ENCODE measurements around the gene TJAP1. TPM values are rescaled to one million over a fixed set of nuclear protein-coding genes. Genes with fewer than 3 reads are reported as not detected.

Gene TJAP1
- total RNA-seq, 2 experiments from 2014 or later: 23.6 to 24.4 TPM

- no peak for TF ChIP-seq CTCF (IDR thresholded peaks at IDR 0.05)
- no peak overlapping the region for H3K4me3 Mint-ChIP-seq
- ChIA-PET POLR2A (no interaction called here), CTCF (no interaction called here)
- Histone ChIP-seq H3K4me1 (ENCODE audit: insufficient read depth, low read length) (no peaks in the 10 kb centered on the region), H3K27me3 (ENCODE audit: control insufficient read depth in 1 of 2, insufficient read depth in 2 of 2, low read length in 2 of 2) (peaks cover 7 to 11% of the 10 kb centered on the region in 2 experiments), H3K36me3 (ENCODE audit: insufficient read depth, low read length) (no peaks in the 10 kb centered on the region), H3K9me3 (ENCODE audit: control insufficient read depth in 1 of 2, insufficient read depth in 1 of 2, low read length in 2 of 2) (no peaks in the 10 kb centered on the region), H3K27ac (ENCODE audit: low read depth in 1 of 2, low read length in 2 of 2) (no peak overlapping the region), H3K4me3 (ENCODE audit: low read length) (no peak overlapping the region)
- peaks cover 29% of the 10 kb centered on the region for H3K27me3 Mint-ChIP-seq
- H3K36me3 Mint-ChIP-seq (ENCODE audit: low read depth): no peaks in the 10 kb centered on the region
- DNase-seq (no peak), ATAC-seq (ENCODE audit: poor library complexity) (no peak)
- intact Hi-C loops (cut with DNase I, micrococcal nuclease): no loop called here
- H3K27ac Mint-ChIP-seq: no peak overlapping the region
- H3K4me1 Mint-ChIP-seq (ENCODE audit: low read depth): no peaks in the 10 kb centered on the region
- H3K9me3 Mint-ChIP-seq: no peaks in the 10 kb centered on the region
Measured at GRCh38 chr6:43471399-43471798, 6.0 kb upstream of the TJAP1 start.

- Histone ChIP-seq H3K4me1 (ENCODE audit: insufficient read depth, low read length) (peaks cover 7% of the 10 kb centered on the region), H3K27ac (ENCODE audit: low read depth in 1 of 2, low read length in 2 of 2) (no peak overlapping the region), H3K36me3 (ENCODE audit: insufficient read depth, low read length) (no peaks in the 10 kb centered on the region), H3K9me3 (ENCODE audit: control insufficient read depth in 1 of 2, insufficient read depth in 1 of 2, low read length in 2 of 2) (no peaks in the 10 kb centered on the region), H3K27me3 (ENCODE audit: control insufficient read depth in 1 of 2, insufficient read depth in 2 of 2, low read length in 2 of 2) (peaks cover 7 to 11% of the 10 kb centered on the region in 2 experiments), H3K4me3 (ENCODE audit: low read length) (no peak overlapping the region)
- intact Hi-C loops (cut with DNase I, micrococcal nuclease): no loop called here
- H3K4me3 Mint-ChIP-seq: no peak overlapping the region
- ChIA-PET CTCF (interaction anchor here (0.6 kb wide), 1 partner anchor 63 kb away, joined by 3 read pairs; no protein-coding TSS in a partner anchor), POLR2A (no interaction called here)
- peaks cover 11% of the 10 kb centered on the region for H3K4me1 Mint-ChIP-seq (ENCODE audit: low read depth)
- H3K36me3 Mint-ChIP-seq (ENCODE audit: low read depth): no peaks in the 10 kb centered on the region
- no peak for DNase-seq
- no peak for ATAC-seq (ENCODE audit: poor library complexity)
- no peak overlapping the region for H3K27ac Mint-ChIP-seq
- TF ChIP-seq CTCF (IDR thresholded peaks at IDR 0.05): no peak
- H3K27me3 Mint-ChIP-seq: peaks cover 20% of the 10 kb centered on the region
- H3K9me3 Mint-ChIP-seq: no peaks in the 10 kb centered on the region
Measured at GRCh38 chr6:43472515-43472914, 4.9 kb upstream of the TJAP1 start.

- POLR2A ChIA-PET: no interaction called here
- Histone ChIP-seq H3K27ac (ENCODE audit: low read depth in 1 of 2, low read length in 2 of 2) (no peak overlapping the region), H3K27me3 (ENCODE audit: control insufficient read depth in 1 of 2, insufficient read depth in 2 of 2, low read length in 2 of 2) (no peaks in the 10 kb centered on the region), H3K4me1 (ENCODE audit: insufficient read depth, low read length) (peaks cover 26% of the 10 kb centered on the region), H3K4me3 (ENCODE audit: low read length) (no peak overlapping the region), H3K9me3 (ENCODE audit: control insufficient read depth in 1 of 2, insufficient read depth in 1 of 2, low read length in 2 of 2) (no peaks in the 10 kb centered on the region), H3K36me3 (ENCODE audit: insufficient read depth, low read length) (no peaks in the 10 kb centered on the region)
- H3K36me3 Mint-ChIP-seq (ENCODE audit: low read depth): peaks cover 4% of the 10 kb centered on the region
- H3K4me3 Mint-ChIP-seq: peak overlapping the region; percentile 42
- DNase-seq (no peak), ATAC-seq (ENCODE audit: poor library complexity) (no peak)
- no peaks in the 10 kb centered on the region for H3K27me3 Mint-ChIP-seq
- no peak for TF ChIP-seq CTCF (IDR thresholded peaks at IDR 0.05)
- peaks cover 37% of the 10 kb centered on the region for H3K4me1 Mint-ChIP-seq (ENCODE audit: low read depth)
- intact Hi-C loops (cut with DNase I, micrococcal nuclease): loop anchor here in 1 of 2 experiments (5.0 kb wide), 3 partner anchors 42 to 293 kb away; partner anchors contain the start of genes CUL9, POLR1C and YIPF3
- H3K27ac Mint-ChIP-seq: no peak overlapping the region
- CTCF ChIA-PET: no interaction called here
- no peaks in the 10 kb centered on the region for H3K9me3 Mint-ChIP-seq
Measured at GRCh38 chr6:43475516-43475915, 1.9 kb upstream of the TJAP1 start.

All from CD4-positive, alpha-beta T cell (primary cell).